H9 (cell line): ENCODE results near the gene PCID2. TPM values are rescaled to one million over a fixed set of nuclear protein-coding genes. Genes with fewer than 3 reads are reported as not detected.

ENCODE experiments used
- DNase-seq: peaks from one replicate; pipeline ENCODE4 v3.0.0-alpha.2; 2017
- H2AFZ ChIP-seq: one replicate; pipeline ENCODE4 v1.6.1; 2013; ENCODE audit warnings: mild to moderate bottlenecking, low read length, control low read depth, moderate library complexity
- H2AK5ac ChIP-seq: 2 replicates; pipeline ENCODE4 v1.6.1; 2013; ENCODE audit warnings: low read length, control low read depth, mixed read lengths; ENCODE audit not compliant: insufficient read length
- H2BK120ac ChIP-seq: one replicate; pipeline ENCODE4 v1.6.1; 2013; ENCODE audit warnings: low read depth, mild to moderate bottlenecking, low read length, control low read depth, inconsistent platforms; ENCODE audit not compliant: poor library complexity, severe bottlenecking
- H2BK12ac ChIP-seq: 2 replicates; pipeline ENCODE4 v1.6.1; 2013; ENCODE audit warnings: low read length, control low read depth, mixed read lengths, low read depth; ENCODE audit not compliant: insufficient read length
- H2BK15ac ChIP-seq: 2 replicates; pipeline ENCODE4 v1.6.1; 2013; ENCODE audit warnings: low read depth, low read length, control low read depth
- H2BK20ac ChIP-seq: one replicate; pipeline ENCODE4 v1.6.1; 2013; ENCODE audit warnings: low read depth, mild to moderate bottlenecking, low read length, control low read depth, inconsistent platforms; ENCODE audit not compliant: poor library complexity, severe bottlenecking
- H2BK5ac ChIP-seq: 2 replicates; pipeline ENCODE4 v1.6.1; 2013; ENCODE audit warnings: low read length, control low read depth, mixed read lengths; ENCODE audit not compliant: insufficient read length
- H3K14ac ChIP-seq: 2 replicates; pipeline ENCODE4 v1.6.1; 2013; ENCODE audit warnings: low read length, control low read depth; ENCODE audit not compliant: insufficient read depth
- H3K18ac ChIP-seq: 2 replicates; pipeline ENCODE4 v1.6.1; 2013; ENCODE audit warnings: low read depth, mild to moderate bottlenecking, mixed read lengths, low read length, control low read depth; ENCODE audit not compliant: insufficient read length
- H3K23ac ChIP-seq: 2 replicates; pipeline ENCODE4 v1.6.1; 2013; ENCODE audit warnings: low read length, control low read depth, mixed read lengths, low read depth; ENCODE audit not compliant: insufficient read length
- H3K23me2 ChIP-seq: 2 replicates; pipeline ENCODE4 v1.6.1; 2013; ENCODE audit warnings: low read depth, mild to moderate bottlenecking, mixed read lengths, low read length, control low read depth; ENCODE audit not compliant: insufficient read length, poor library complexity, severe bottlenecking
- H3K27ac ChIP-seq: 2 replicates; pipeline ENCODE4 v1.5.1; 2013; ENCODE audit warnings: low read length, control low read depth, mixed read lengths, low read depth; ENCODE audit not compliant: insufficient read length
- H3K27me3 ChIP-seq: 2 replicates; pipeline ENCODE4 v1.6.1; 2013; ENCODE audit warnings: low read length, control low read depth, inconsistent platforms; ENCODE audit not compliant: insufficient read depth
- H3K4ac ChIP-seq: 2 replicates; pipeline ENCODE4 v1.6.1; 2013; ENCODE audit warnings: low read depth, mild to moderate bottlenecking, control low read depth, inconsistent platforms, low read length, moderate library complexity
- H3K4me1 ChIP-seq: 2 replicates; pipeline ENCODE4 v1.6.1; 2013; ENCODE audit warnings: low read length, control low read depth, inconsistent platforms; ENCODE audit not compliant: insufficient read depth
- H3K4me2 ChIP-seq: 2 replicates; pipeline ENCODE4 v1.6.1; 2013; ENCODE audit warnings: low read length, control low read depth, mixed read lengths; ENCODE audit not compliant: insufficient read length, insufficient read depth
- H3K56ac ChIP-seq: 2 replicates; pipeline ENCODE4 v1.6.1; 2013; ENCODE audit warnings: low read depth, mild to moderate bottlenecking, mixed read lengths, low read length, control low read depth; ENCODE audit not compliant: insufficient read length
- H3K79me1 ChIP-seq: 2 replicates; pipeline ENCODE4 v1.6.1; 2013; ENCODE audit warnings: low read depth, mild to moderate bottlenecking, moderate library complexity, low read length, control low read depth, inconsistent platforms; ENCODE audit not compliant: insufficient read depth, poor library complexity, severe bottlenecking
- H3K79me2 ChIP-seq: 2 replicates; pipeline ENCODE4 v1.6.1; 2013; ENCODE audit warnings: low read length, control low read depth, inconsistent platforms; ENCODE audit not compliant: insufficient read depth
- H3K9ac ChIP-seq: 2 replicates; pipeline ENCODE4 v1.6.1; 2013; ENCODE audit warnings: low read length, control low read depth, mixed read lengths; ENCODE audit not compliant: insufficient read length; ENCODE audit errors: extremely low read depth
- H3K9me3 ChIP-seq: one replicate; pipeline ENCODE4 v1.6.1; 2013; ENCODE audit warnings: low read depth, low read length, inconsistent platforms; ENCODE audit not compliant: control insufficient read depth
- H3T11ph ChIP-seq: one replicate; pipeline ENCODE4 v1.6.1; 2013; ENCODE audit warnings: mild to moderate bottlenecking, low read length, control low read depth, inconsistent platforms
- H4K20me1 ChIP-seq: one replicate; pipeline ENCODE4 v1.6.1; 2013; ENCODE audit not compliant: control insufficient read depth, insufficient read length, insufficient read depth
- H4K5ac ChIP-seq: 2 replicates; pipeline ENCODE4 v1.6.1; 2013; ENCODE audit warnings: low read depth, mild to moderate bottlenecking, mixed read lengths, low read length, control low read depth; ENCODE audit not compliant: insufficient read length
- H4K8ac ChIP-seq: replicated peaks from 2 replicates; pipeline ENCODE4 v1.6.1; 2013; ENCODE audit warnings: low read length, control low read depth, mixed read lengths, low read depth; ENCODE audit not compliant: insufficient read length
- H4K91ac ChIP-seq: 2 replicates; pipeline ENCODE4 v1.6.1; 2013; ENCODE audit warnings: low read depth, mild to moderate bottlenecking, moderate library complexity, mixed read lengths, low read length, control low read depth; ENCODE audit not compliant: insufficient read length
- H3K27ac Mint-ChIP-seq, 3 experiments: 2 replicates in 2 of 3; 3 replicates in 1 of 3; pipeline ENCODE4 v1.8.0; 2020 to 2021; ENCODE audit warnings: mixed read lengths in 3 of 3, mild to moderate bottlenecking in 1 of 3, moderate library complexity in 1 of 3
- H3K27me3 Mint-ChIP-seq: 2 replicates; pipeline ENCODE4 v1.8.0; 2021; ENCODE audit warnings: low read depth, mild to moderate bottlenecking, moderate library complexity, mixed read lengths
- H3K36me3 Mint-ChIP-seq, 3 experiments: 2 replicates in 2 of 3; 3 replicates in 1 of 3; pipeline ENCODE4 v1.8.0; 2020 to 2021; ENCODE audit warnings: low read depth in 3 of 3, mixed read lengths in 3 of 3; ENCODE audit not compliant: insufficient read depth in 1 of 3
- H3K4me1 Mint-ChIP-seq, 2 experiments: 2 replicates each; pipeline ENCODE4 v1.8.0; 2020; ENCODE audit warnings: mixed read lengths in 2 of 2
- H3K4me3 Mint-ChIP-seq, 2 experiments: 2 replicates in 1 of 2; 3 replicates in 1 of 2; pipeline ENCODE4 v1.8.0; 2020 to 2021; ENCODE audit warnings: mild to moderate bottlenecking in 2 of 2, mixed read lengths in 2 of 2, moderate library complexity in 1 of 2
- H3K9me3 Mint-ChIP-seq, 2 experiments: 2 replicates in 1 of 2; 3 replicates in 1 of 2; pipeline ENCODE4 v1.8.0; 2020; ENCODE audit warnings: mild to moderate bottlenecking in 2 of 2, mixed read lengths in 2 of 2, moderate library complexity in 1 of 2
- CTCF ChIP-seq: fragments of 200-600 bp; sonication (generic); conservative IDR thresholded peaks from 3 replicates; pipeline ENCODE4 v1.8.0; 2021; ENCODE audit warnings: antibody characterized with exemption, mild to moderate bottlenecking
- WGBS: extraction: QIAGEN DNeasy Blood & Tissue Kit; methylation state at CpG from one replicate; pipeline ENCODE4 v1.1.7; 2013; ENCODE audit warnings: missing lambda C conversion rate, low lambda C conversion rate, mixed read lengths; ENCODE audit not compliant: insufficient read length; ENCODE audit errors: extremely low coverage; 5-methylcytosine and 5-hydroxymethylcytosine counted together
- total RNA-seq: library from RNA; stranded (reverse); gene quantifications from 2 replicates; pipeline ENCODE4 v1.2.1, GENCODE V29; 2021

The PCID2 gene
- total RNA-seq, 1 experiment from 2014 or later: 66.0 TPM

- Histone ChIP-seq H2BK5ac (no peak overlapping the region), H4K91ac (no peak overlapping the region)
- no peak for TF ChIP-seq CTCF
These were observed 55.3 kb downstream of the PCID2 start for GRCh38 chr13:113152984-113153809.

More at GRCh38 chr13:113152984-113153809, 55.3 kb downstream of the PCID2 start:
- Histone ChIP-seq H3K23ac (no peak overlapping the region), H3K18ac (no peak overlapping the region), H3K4ac (no peak overlapping the region), H3K23me2 (peaks cover 12% of the 10 kb centered on the region), H2AFZ (no peak overlapping the region), H2AK5ac (no peak overlapping the region), H3T11ph (no peak overlapping the region), H3K9me3 (no peaks in the 10 kb centered on the region), H2BK120ac (no peak overlapping the region), H3K56ac (no peak overlapping the region), H4K20me1 (no peaks in the 10 kb centered on the region), H2BK15ac (no peak overlapping the region), H3K4me2 (peak overlapping the region; percentile 45), H3K79me1 (no peaks in the 10 kb centered on the region), H4K5ac (no peak overlapping the region), H2BK12ac (no peak overlapping the region), H4K8ac (no peak overlapping the region), H3K9ac (peak overlapping the region; percentile 40), H3K27ac (no peak overlapping the region), H2BK20ac (no peak overlapping the region), H3K27me3 (no peaks in the 10 kb centered on the region; the same call in 1 of the 2 replicates), H3K4me1 (no peaks in the 10 kb centered on the region), H3K14ac (0 out of 2 replicates have a peak overlapping the region, but pooled peaks have one; percentile 13), H3K79me2 (no peaks in the 10 kb centered on the region)
- H3K9me3 Mint-ChIP-seq: peaks cover 0 to 4% of the 10 kb centered on the region in 2 experiments; a peak in 3 of 5 replicates
- peak; percentile 66 for DNase-seq
- H3K27me3 Mint-ChIP-seq: peaks cover 40% of the 10 kb centered on the region
- peaks cover 0 to 4% (median 0%) of the 10 kb centered on the region in 3 experiments; a peak in 3 of 7 replicates for H3K36me3 Mint-ChIP-seq
- H3K4me1 Mint-ChIP-seq: peaks cover 34% of the 10 kb centered on the region in 2 experiments
- WGBS: no CpG with 5 or more reads among the region's 60 CpGs
- peak overlapping the region; percentile 65 to 78 for H3K4me3 Mint-ChIP-seq
- peak overlapping the region in 1 of 3 experiments; percentile 70; a peak in 1 of 7 replicates for H3K27ac Mint-ChIP-seq
